ENCODE measurements around the gene WDR45B.

- TF ChIP-seq EZH2phosphoT487 (IDR thresholded peaks at IDR 0.05; ENCODE audit: borderline replicate concordance, low read depth, low read length) (no peak), CTCF (conservative IDR thresholded peaks at IDR 0.05; ENCODE audit: low read length) (no peak)
These were observed 17.6 kb upstream of the WDR45B start for GRCh38 chr17:82665891-82666290.
